ENCODE data around the gene L3MBTL4. TPM values are rescaled to one million over a fixed set of nuclear protein-coding genes. Genes with fewer than 3 reads are reported as not detected.
A peak's percentile ranks its signal among the peaks of the same experiment; 100 is the strongest.

L3MBTL4 gene
- total RNA-seq, 6 experiments from 2014 or later, result 8.2 to 16.0 (median 11.3) TPM

GRCh38 chr18:6441200-6441599, 26.5 kb upstream of the L3MBTL4 start:
- Histone ChIP-seq H3K9me3 (no peaks in the 10 kb centered on the region), H3K4me3 (no peak overlapping the region), H3K27ac (no peak overlapping the region), H3K27me3 (no peaks in the 10 kb centered on the region), H3K36me3 (no peaks in the 10 kb centered on the region), H3K4me1 (no peaks in the 10 kb centered on the region)
- ATAC-seq, result no peak
- DNase-seq, result no peak
- WGBS (ENCODE audit: insufficient coverage, low coverage, low lambda C conversion rate, missing lambda C conversion rate), result 100% methylated on average over 1 of the region's 2 CpGs
- intact Hi-C loops (cut with DNase I), result no loop called here
- TF ChIP-seq CTCF (IDR thresholded peaks at IDR 0.05), result no peak
- TF ChIP-seq POLR2A (IDR thresholded peaks at IDR 0.05), result no peak

DNA sequence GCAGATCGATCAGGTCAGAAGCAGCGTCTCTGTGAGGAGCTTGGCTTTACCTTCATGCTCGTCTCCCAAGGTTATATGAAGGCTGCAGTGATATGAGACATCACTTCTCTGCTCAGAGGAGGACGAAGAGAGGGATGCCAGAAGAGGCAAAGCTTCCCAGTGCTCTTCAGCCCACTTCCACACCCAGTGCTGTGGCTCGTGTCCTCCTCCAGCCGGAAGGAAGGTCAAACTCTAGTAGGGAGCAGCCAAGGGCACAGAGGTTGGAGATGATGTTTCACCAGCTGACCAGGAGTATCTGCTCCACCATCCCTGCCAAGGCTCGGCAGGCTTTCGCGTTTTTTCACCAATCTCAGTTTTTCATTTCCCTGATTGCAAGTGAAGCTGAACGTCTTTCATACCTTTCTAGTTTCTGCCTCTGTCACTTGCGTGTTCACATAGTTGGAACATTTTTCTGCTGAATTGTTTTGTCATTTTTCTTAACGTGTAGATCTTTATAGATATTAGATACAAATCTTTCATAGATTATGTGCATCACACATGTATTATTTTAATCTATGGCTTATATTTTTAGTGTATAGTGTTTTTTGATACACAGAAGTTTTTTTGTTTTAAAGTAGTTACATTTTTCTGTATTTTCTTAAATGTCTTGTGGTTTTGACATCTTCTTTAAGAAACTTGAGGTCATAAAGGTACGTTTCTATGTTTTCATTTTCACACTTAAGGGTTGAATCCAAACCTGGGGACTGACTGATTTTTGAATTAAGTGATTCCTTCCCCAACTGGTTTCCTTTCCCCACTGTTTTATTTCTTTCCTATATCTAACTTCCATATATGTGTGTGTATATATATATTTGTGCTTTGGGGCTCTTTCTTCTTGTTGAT, 23.5 kb upstream of the L3MBTL4 start:
- TF ChIP-seq CTCF (IDR thresholded peaks at IDR 0.05) (no peak), POLR2A (IDR thresholded peaks at IDR 0.05) (no peak)
- Histone ChIP-seq H3K27ac (no peak overlapping the region), H3K4me1 (no peaks in the 10 kb centered on the region), H3K9me3 (no peaks in the 10 kb centered on the region), H3K4me3 (no peak overlapping the region), H3K27me3 (no peaks in the 10 kb centered on the region), H3K36me3 (no peaks in the 10 kb centered on the region)
- ATAC-seq (peak in 1 of 4 donors; percentile 21), DNase-seq (no peak)
- intact Hi-C loops (cut with DNase I), result no loop called here
- WGBS (ENCODE audit: insufficient coverage, low coverage, low lambda C conversion rate, missing lambda C conversion rate), result 57% methylated on average over 10 of the region's 13 CpGs

DNA sequence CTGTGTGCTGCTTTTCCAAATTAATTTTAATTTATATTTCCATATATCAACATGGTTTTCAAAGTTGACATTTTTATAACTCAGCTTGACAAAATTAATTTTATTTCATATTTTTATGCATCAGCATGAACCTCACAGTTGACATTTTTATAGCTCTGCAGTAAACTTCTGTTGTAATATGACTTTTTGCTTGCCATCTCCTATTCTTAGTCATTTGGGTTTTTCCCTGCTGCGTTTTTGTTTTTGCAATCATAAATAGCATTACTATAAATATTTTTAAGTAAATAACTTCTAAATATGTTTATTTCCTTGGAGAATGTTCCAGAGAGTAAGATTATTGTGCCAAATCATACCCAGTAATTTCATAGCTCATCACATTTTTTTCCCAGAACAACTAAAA, 21.0 kb upstream of the L3MBTL4 start:
- 70% methylated on average over 1 of the region's 1 CpG for WGBS (ENCODE audit: insufficient coverage, low coverage, low lambda C conversion rate, missing lambda C conversion rate)

DNA sequence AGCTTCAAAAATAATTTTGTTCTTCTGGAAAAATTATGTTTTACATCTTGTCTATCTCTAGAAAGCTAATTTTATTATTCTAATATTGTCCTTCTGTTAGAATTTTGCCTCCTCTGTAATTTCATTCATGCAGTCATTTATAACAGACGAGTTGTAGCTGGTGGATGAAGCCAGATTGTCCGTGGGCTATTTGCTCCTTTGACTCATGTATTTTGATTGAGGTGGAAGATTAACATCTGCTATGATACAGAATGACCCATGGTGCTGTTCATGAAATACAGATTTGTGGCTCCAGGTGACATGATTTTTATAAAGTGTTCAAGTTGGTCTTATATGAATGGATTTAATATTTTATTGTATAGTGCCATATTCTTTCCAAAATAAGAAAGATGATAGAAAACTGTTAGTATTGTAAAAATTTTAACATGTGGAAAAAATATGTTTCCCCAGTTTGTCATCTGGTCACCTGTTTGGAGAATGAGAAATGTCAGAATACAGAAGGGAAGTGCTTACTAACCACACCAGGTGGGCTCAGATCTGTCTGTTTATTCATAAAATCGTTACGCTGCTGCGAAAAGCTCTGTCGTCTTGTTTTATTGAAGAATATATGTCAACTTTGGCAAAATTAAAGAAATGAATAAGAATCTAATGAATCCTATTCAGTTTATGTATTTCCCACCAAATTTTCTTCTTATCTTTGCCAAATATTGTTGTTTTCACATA, 20.4 kb upstream of the L3MBTL4 start:
- 66% methylated on average over 6 of the region's 6 CpGs for WGBS (ENCODE audit: insufficient coverage, low coverage, low lambda C conversion rate, missing lambda C conversion rate)
- Histone ChIP-seq H3K4me1 (peaks cover 0 to 13% (median 5%) of the 10 kb centered on the region in 4 donors), H3K27me3 (no peaks in the 10 kb centered on the region), H3K27ac (no peak overlapping the region), H3K36me3 (no peaks in the 10 kb centered on the region), H3K4me3 (no peak overlapping the region), H3K9me3 (no peaks in the 10 kb centered on the region)
- TF ChIP-seq CTCF (IDR thresholded peaks at IDR 0.05), result no peak
- TF ChIP-seq POLR2A (IDR thresholded peaks at IDR 0.05), result no peak
- ATAC-seq (no peak), DNase-seq (no peak)
- intact Hi-C loops (cut with DNase I), result no loop called here

More for the DNA sequence above, 21.0 kb upstream of the L3MBTL4 start:
- DNase-seq (no peak), ATAC-seq (no peak)
- no peaks in the 10 kb centered on the region for H3K36me3 ChIP-seq
- intact Hi-C loops (cut with DNase I), result no loop called here
- H3K27ac ChIP-seq, result no peak overlapping the region
- H3K4me1 ChIP-seq, result peaks cover 0 to 7% (median 3%) of the 10 kb centered on the region in 4 donors
- H3K4me3 ChIP-seq, result no peak overlapping the region
- H3K27me3 ChIP-seq, result no peaks in the 10 kb centered on the region
- TF ChIP-seq POLR2A (IDR thresholded peaks at IDR 0.05) (no peak), CTCF (IDR thresholded peaks at IDR 0.05) (no peak)
- H3K9me3 ChIP-seq, result no peaks in the 10 kb centered on the region
